HEK293 (cell line): ENCODE measurements around the gene PFDN1.

Experiments
- CTCF ChIA-PET: fragments of 350-600 bp; formaldehyde crosslinking; extraction: SDS; loops from one replicate; lab custom pipeline; 2021; ENCODE audit warnings: antibody characterized with exemption; lab: Yijun Ruan, JAX
- POLR2A ChIA-PET: fragments of 300-600 bp; formaldehyde crosslinking; extraction: SDS; loops from one replicate; lab custom pipeline; 2020; ENCODE audit warnings: antibody characterized with exemption, inconsistent platforms; lab: Yijun Ruan, JAX
- H3K27ac ChIP-seq: fragments of 200-500 bp; sonication (Bioruptor generic); 2 replicates; pipeline ENCODE4 v1.5.1; 2014; ENCODE audit warnings: low read depth, low read length, control low read depth, inconsistent platforms; ENCODE audit errors: extremely low read depth
- H3K36me3 ChIP-seq, 2 experiments: fragments of 200-500 bp in 1 of 2; sonication (Bioruptor generic) in 1 of 2; 1 replicate in 1 of 2; 2 replicates in 1 of 2; pipeline ENCODE4 v1.5.1; 2014 to 2017; ENCODE audit warnings: inconsistent platforms in 2 of 2, low read length in 2 of 2; ENCODE audit not compliant: control insufficient read depth in 2 of 2, insufficient read depth in 1 of 2
- H3K4me1 ChIP-seq: fragments of 200-500 bp; sonication (Bioruptor generic); 2 replicates; pipeline ENCODE4 v1.5.1; 2014; ENCODE audit warnings: mild to moderate bottlenecking, low read length, inconsistent platforms; ENCODE audit not compliant: control insufficient read depth, insufficient read depth
- H3K4me3 ChIP-seq: 2 replicates; pipeline ENCODE4 v1.5.1; 2011; ENCODE audit warnings: low read depth, mild to moderate bottlenecking, control low read depth, low read length, moderate library complexity
- H3K9me3 ChIP-seq: fragments of 200-500 bp; sonication (Bioruptor generic); 2 replicates; pipeline ENCODE4 v1.5.1; 2014; ENCODE audit warnings: low read depth, low read length, inconsistent platforms; ENCODE audit not compliant: control insufficient read depth, insufficient read depth
- KLF16 ChIP-seq: fragments of 450-650 bp; formaldehyde crosslinking; IDR thresholded peaks from 2 replicates; pipeline ENCODE4 v1.5.1; 2017; ENCODE audit warnings: missing biosample characterization, missing genetic modification characterization
- KLF8 ChIP-seq: fragments of 450-650 bp; formaldehyde crosslinking; IDR thresholded peaks from 2 replicates; pipeline ENCODE4 v1.5.1; 2016; ENCODE audit warnings: missing biosample characterization, missing genetic modification characterization
- PRDM6 ChIP-seq: fragments of 450-650 bp; formaldehyde crosslinking; IDR thresholded peaks from 2 replicates; pipeline ENCODE4 v1.5.1; 2017; ENCODE audit warnings: missing biosample characterization, missing genetic modification characterization
- REPIN1 ChIP-seq: fragments of 450-650 bp; formaldehyde crosslinking; IDR thresholded peaks from 2 replicates; pipeline ENCODE4 v1.5.1; 2017; ENCODE audit warnings: missing biosample characterization, missing genetic modification characterization, low read depth
- ZBTB20 ChIP-seq: fragments of 450-650 bp; formaldehyde crosslinking; IDR thresholded peaks from 2 replicates; pipeline ENCODE4 v1.5.1; 2016; ENCODE audit warnings: missing biosample characterization, missing genetic modification characterization
- ZBTB44 ChIP-seq: fragments of 450-650 bp; IDR thresholded peaks from 2 replicates; pipeline ENCODE4 v1.5.1; 2018; ENCODE audit warnings: missing biosample characterization, mild to moderate bottlenecking, missing genetic modification characterization
- ZNF10 ChIP-seq: fragments of 450-650 bp; formaldehyde crosslinking; IDR thresholded peaks from 2 replicates; pipeline ENCODE4 v1.5.1; 2017; ENCODE audit warnings: missing biosample characterization, missing genetic modification characterization
- ZNF132 ChIP-seq: fragments of 450-650 bp; formaldehyde crosslinking; IDR thresholded peaks from 2 replicates; pipeline ENCODE4 v1.5.1; 2017; ENCODE audit warnings: missing biosample characterization, missing genetic modification characterization, borderline replicate concordance
- ZNF202 ChIP-seq: fragments of 450-650 bp; formaldehyde crosslinking; IDR thresholded peaks from 2 replicates; pipeline ENCODE4 v1.5.1; 2016; ENCODE audit warnings: missing biosample characterization, missing genetic modification characterization, borderline replicate concordance
- ZNF366 ChIP-seq: fragments of 450-650 bp; formaldehyde crosslinking; conservative IDR thresholded peaks from 2 replicates; pipeline ENCODE4 v1.5.1; 2016; ENCODE audit warnings: missing biosample characterization, missing genetic modification characterization
- ZNF394 ChIP-seq: fragments of 450-650 bp; formaldehyde crosslinking; IDR thresholded peaks from 2 replicates; pipeline ENCODE4 v1.5.1; 2016; ENCODE audit warnings: missing biosample characterization, missing genetic modification characterization, mild to moderate bottlenecking, moderate library complexity, borderline replicate concordance
- ZNF518A ChIP-seq: fragments of 450-650 bp; formaldehyde crosslinking; conservative IDR thresholded peaks from 2 replicates; pipeline ENCODE4 v1.5.1; 2016; ENCODE audit warnings: low read depth, missing biosample characterization, missing genetic modification characterization
- ZNF555 ChIP-seq: fragments of 450-650 bp; formaldehyde crosslinking; conservative IDR thresholded peaks from 2 replicates; pipeline ENCODE4 v1.5.1; 2017; ENCODE audit warnings: missing biosample characterization, mild to moderate bottlenecking, missing genetic modification characterization, inconsistent platforms
- ZNF624 ChIP-seq: fragments of 450-650 bp; formaldehyde crosslinking; IDR thresholded peaks from 2 replicates; pipeline ENCODE4 v1.5.1; 2017; ENCODE audit warnings: missing biosample characterization, missing genetic modification characterization
- ZNF629 ChIP-seq: fragments of 450-650 bp; formaldehyde crosslinking; IDR thresholded peaks from 2 replicates; pipeline ENCODE4 v1.5.1; 2017; ENCODE audit warnings: missing biosample characterization, missing genetic modification characterization
- ZNF639 ChIP-seq: fragments of 450-650 bp; formaldehyde crosslinking; IDR thresholded peaks from 2 replicates; pipeline ENCODE4 v1.5.1; 2016; ENCODE audit warnings: missing biosample characterization, missing genetic modification characterization
- TF ChIP-seq, protein P1 (sequence below): fragments of 450-650 bp; formaldehyde crosslinking; IDR thresholded peaks from 2 replicates; pipeline ENCODE4 v1.5.1; 2016; ENCODE audit warnings: missing biosample characterization, missing genetic modification characterization
- TF ChIP-seq, protein P2 (sequence below): fragments of 450-650 bp; formaldehyde crosslinking; IDR thresholded peaks from 2 replicates; pipeline ENCODE4 v1.5.1; 2016; ENCODE audit warnings: missing biosample characterization, missing genetic modification characterization

Gene PFDN1

DNA sequence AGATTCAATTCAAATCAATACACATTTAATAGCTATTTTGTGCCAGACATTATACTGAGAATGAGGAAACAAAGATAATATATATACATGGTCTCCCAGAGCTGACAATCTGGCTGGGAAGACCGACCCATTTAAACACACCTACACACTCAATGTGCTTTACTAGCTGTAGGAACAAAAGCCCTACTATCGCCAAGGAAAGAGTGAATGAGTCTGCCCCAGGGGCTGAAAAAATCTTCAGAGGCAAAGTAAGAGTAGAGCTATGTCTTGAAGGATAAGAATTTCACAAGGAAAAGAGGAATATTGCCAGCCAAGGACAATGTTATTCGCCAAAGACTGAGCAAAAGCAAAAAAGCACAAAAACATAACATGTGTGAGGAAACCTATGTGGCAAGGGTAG, 6.6 kb downstream of the PFDN1 start (continued):
- peak; percentile 59 for TF ChIP-seq PRDM6
- TF ChIP-seq, protein P1, sequence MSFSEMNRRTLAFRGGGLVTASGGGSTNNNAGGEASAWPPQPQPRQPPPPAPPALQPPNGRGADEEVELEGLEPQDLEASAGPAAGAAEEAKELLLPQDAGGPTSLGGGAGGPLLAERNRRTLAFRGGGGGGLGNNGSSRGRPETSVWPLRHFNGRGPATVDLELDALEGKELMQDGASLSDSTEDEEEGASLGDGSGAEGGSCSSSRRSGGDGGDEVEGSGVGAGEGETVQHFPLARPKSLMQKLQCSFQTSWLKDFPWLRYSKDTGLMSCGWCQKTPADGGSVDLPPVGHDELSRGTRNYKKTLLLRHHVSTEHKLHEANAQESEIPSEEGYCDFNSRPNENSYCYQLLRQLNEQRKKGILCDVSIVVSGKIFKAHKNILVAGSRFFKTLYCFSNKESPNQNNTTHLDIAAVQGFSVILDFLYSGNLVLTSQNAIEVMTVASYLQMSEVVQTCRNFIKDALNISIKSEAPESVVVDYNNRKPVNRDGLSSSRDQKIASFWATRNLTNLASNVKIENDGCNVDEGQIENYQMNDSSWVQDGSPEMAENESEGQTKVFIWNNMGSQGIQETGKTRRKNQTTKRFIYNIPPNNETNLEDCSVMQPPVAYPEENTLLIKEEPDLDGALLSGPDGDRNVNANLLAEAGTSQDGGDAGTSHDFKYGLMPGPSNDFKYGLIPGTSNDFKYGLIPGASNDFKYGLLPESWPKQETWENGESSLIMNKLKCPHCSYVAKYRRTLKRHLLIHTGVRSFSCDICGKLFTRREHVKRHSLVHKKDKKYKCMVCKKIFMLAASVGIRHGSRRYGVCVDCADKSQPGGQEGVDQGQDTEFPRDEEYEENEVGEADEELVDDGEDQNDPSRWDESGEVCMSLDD (tag by site-specific recombination): no peak
- no peak for TF ChIP-seq ZNF629 (tag by site-specific recombination)
- TF ChIP-seq REPIN1 (tag by site-specific recombination): no peak
- TF ChIP-seq ZNF624 (tag by site-specific recombination): no peak
- no peak for TF ChIP-seq ZBTB20
- TF ChIP-seq, protein P2, sequence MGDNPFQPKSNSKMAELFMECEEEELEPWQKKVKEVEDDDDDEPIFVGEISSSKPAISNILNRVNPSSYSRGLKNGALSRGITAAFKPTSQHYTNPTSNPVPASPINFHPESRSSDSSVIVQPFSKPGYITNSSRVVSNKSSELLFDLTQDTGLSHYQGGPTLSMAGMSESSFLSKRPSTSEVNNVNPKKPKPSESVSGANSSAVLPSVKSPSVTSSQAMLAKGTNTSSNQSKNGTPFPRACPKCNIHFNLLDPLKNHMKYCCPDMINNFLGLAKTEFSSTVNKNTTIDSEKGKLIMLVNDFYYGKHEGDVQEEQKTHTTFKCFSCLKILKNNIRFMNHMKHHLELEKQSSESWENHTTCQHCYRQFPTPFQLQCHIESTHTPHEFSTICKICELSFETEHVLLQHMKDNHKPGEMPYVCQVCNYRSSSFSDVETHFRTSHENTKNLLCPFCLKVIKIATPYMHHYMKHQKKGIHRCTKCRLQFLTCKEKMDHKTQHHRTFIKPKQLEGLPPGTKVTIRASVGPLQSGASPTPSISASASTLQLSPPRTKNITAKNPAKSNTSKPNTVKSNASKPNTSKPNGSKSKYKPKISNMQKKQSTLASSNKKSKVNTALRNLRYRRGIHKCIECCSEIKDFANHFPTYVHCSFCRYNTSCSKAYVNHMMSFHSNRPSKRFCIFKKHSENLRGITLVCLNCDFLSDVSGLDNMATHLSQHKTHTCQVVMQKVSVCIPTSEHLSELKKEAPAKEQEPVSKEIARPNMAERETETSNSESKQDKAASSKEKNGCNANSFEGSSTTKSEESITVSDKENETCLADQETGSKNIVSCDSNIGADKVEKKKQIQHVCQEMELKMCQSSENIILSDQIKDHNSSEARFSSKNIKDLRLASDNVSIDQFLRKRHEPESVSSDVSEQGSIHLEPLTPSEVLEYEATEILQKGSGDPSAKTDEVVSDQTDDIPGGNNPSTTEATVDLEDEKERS: no peak

DNA sequence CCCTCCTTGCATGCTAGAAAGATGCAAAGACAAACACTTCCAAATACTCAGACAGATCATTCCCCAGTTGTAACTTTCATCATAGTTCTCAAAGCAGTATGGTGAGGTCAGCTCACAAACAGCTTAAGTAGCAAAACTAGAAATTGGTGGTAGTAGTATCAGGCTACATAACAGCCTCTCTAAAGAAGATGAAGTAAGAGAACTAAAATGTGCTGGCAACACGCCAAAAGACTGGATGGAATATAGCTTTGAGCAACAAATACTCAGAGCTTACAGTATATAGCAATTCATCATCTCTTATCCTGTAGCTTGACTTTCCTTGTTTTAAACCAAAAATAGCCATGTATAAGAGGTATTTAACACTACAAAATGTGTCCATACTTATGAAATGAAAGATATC, 7.5 kb downstream of the PFDN1 start:
- Histone ChIP-seq H3K36me3 (peaks cover 6 to 10% of the 10 kb centered on the region in 2 experiments; a peak in 2 of 3 replicates), H3K9me3 (no peaks in the 10 kb centered on the region), H3K4me1 (peaks cover 47% of the 10 kb centered on the region), H3K4me3 (no peak overlapping the region), H3K27ac (no peak overlapping the region)
- ChIA-PET POLR2A (interaction anchor here (0.8 to 1.7 kb wide), 4 partner anchors 9 to 106 kb away, joined by 3 to 22 read pairs (median 4); partner anchors contain the start of genes ANKHD1 and HBEGF), CTCF (interaction anchor here (0.6 to 1.3 kb wide), 7 partner anchors 20 to 57 kb away, joined by 3 to 6 read pairs (median 3); partner anchors contain the start of gene HBEGF)
- TF ChIP-seq ZNF366 (peak; percentile 93), ZNF555 (tag by site-specific recombination) (no peak), ZNF132 (tag by site-specific recombination) (0 out of 2 replicates have a peak, but pooled peaks have one; percentile 62), ZNF202 (tag by site-specific recombination) (no peak), ZNF394 (peak; percentile 63; the same call in 1 of the 2 replicates), KLF8 (tag by site-specific recombination) (peak; percentile 77), ZNF10 (tag by site-specific recombination) (peak; percentile 71; the same call in 1 of the 2 replicates), ZBTB44 (tag by site-specific recombination) (peak; percentile 96), ZNF639 (tag by site-specific recombination) (peak; percentile 88), KLF16 (peak; percentile 52; the same call in 1 of the 2 replicates), ZNF518A (tag by site-specific recombination) (0 out of 2 replicates have a peak, but pooled peaks have one; percentile 48)
